ENCODE data around the gene LRFN3.
"Not testable (repeated sequence)": the region's sequence is repeated elsewhere in the genome, so short reads cannot be mapped to it uniquely, and the experiment has no call there.

The LRFN3 gene

GRCh38 chr19:35939307-35940077 is 3.3 kb downstream of the LRFN3 start:
- no peak for DNase-seq (ENCODE audit: low spot score)

GRCh38 chr19:35940078-35940775 is 4.1 kb downstream of the LRFN3 start:
- DNase-seq (ENCODE audit: low spot score), result no peak

- no peak for DNase-seq (ENCODE audit: low spot score)
Observed at GRCh38 chr19:35940839-35941238, 4.7 kb downstream of the LRFN3 start.

GRCh38 chr19:35942235-35942634 is 6.1 kb downstream of the LRFN3 start:
- DNase-seq (ENCODE audit: low spot score), result no peak

GRCh38 chr19:35943321-35944301 is 7.4 kb downstream of the LRFN3 start:
- DNase-seq (ENCODE audit: low spot score), result no peak

GRCh38 chr19:35944556-35944955 is 8.4 kb downstream of the LRFN3 start:
- DNase-seq (ENCODE audit: low spot score), result no peak

GRCh38 chr19:35945121-35945790 is 9.1 kb downstream of the LRFN3 start:
- no peak for DNase-seq (ENCODE audit: low spot score)

- no peak for DNase-seq (ENCODE audit: low spot score)
Observed at GRCh38 chr19:35946203-35946602, 10.0 kb downstream of the LRFN3 start.

- no peak for DNase-seq (ENCODE audit: low spot score)
Observed at GRCh38 chr19:35949131-35949530, 13.0 kb downstream of the LRFN3 start.

- DNase-seq (ENCODE audit: low spot score), result no peak
Observed at GRCh38 chr19:35955881-35956634, 19.9 kb downstream of the LRFN3 start.

GRCh38 chr19:35957411-35957810 is 21.2 kb downstream of the LRFN3 start:
- not testable (repeated sequence) for DNase-seq (ENCODE audit: low spot score)

- no peak for DNase-seq (ENCODE audit: low spot score)
Observed at GRCh38 chr19:35958660-35959039, 22.5 kb downstream of the LRFN3 start.

- DNase-seq (ENCODE audit: low spot score), result peak; percentile 60
Observed at GRCh38 chr19:35959040-35959967, 23.1 kb downstream of the LRFN3 start.

GRCh38 chr19:35959968-35960320 is 23.8 kb downstream of the LRFN3 start:
- no peak for DNase-seq (ENCODE audit: low spot score)

- DNase-seq (ENCODE audit: low spot score), result no peak
Observed at GRCh38 chr19:35960432-35960972, 24.3 kb downstream of the LRFN3 start.

- DNase-seq (ENCODE audit: low spot score), result no peak
Observed at GRCh38 chr19:35963514-35963913, 27.3 kb downstream of the LRFN3 start.

GRCh38 chr19:35966771-35967170 is 30.6 kb downstream of the LRFN3 start:
- DNase-seq (ENCODE audit: low spot score), result no peak

GRCh38 chr19:35973487-35973886 is 37.3 kb downstream of the LRFN3 start:
- DNase-seq (ENCODE audit: low spot score), result no peak

GRCh38 chr19:35975608-35976214 is 39.5 kb downstream of the LRFN3 start:
- DNase-seq (ENCODE audit: low spot score), result no peak
